WTC11 (cell line): ENCODE data around the gene BARX2. TPM values are rescaled to one million over a fixed set of nuclear protein-coding genes. Genes with fewer than 3 reads are reported as not detected.

Source experiments
- ATAC-seq: fragments of 200-7000 bp; cut with Tn5 transposase; 2 replicates; pipeline ENCODE4 v1.10.0; 2021; ENCODE audit warnings: mild to moderate bottlenecking, moderate library complexity
- CTCF ChIA-PET: fragments of 300-600 bp; sonication (Branson Sonifier 250); formaldehyde crosslinking; loops from one replicate; lab custom pipeline; 2021; ENCODE audit warnings: antibody characterized with exemption; lab: Charles Lee
- POLR2A ChIA-PET: fragments of 350-600 bp; sonication (Branson Sonifier 250); formaldehyde crosslinking; loops from one replicate; lab custom pipeline; 2021; ENCODE audit warnings: antibody characterized with exemption; lab: Charles Lee
- DNase-seq: peaks from one replicate; pipeline ENCODE4 v3.0.0; 2021; ENCODE audit warnings: low spot score
- H3K27ac Mint-ChIP-seq: 2 replicates; pipeline ENCODE4 v1.8.0; 2021; ENCODE audit warnings: mixed read lengths
- H3K27me3 Mint-ChIP-seq: 2 replicates; pipeline ENCODE4 v1.8.0; 2021; ENCODE audit warnings: low read depth, mild to moderate bottlenecking, moderate library complexity, mixed read lengths
- H3K36me3 Mint-ChIP-seq: 2 replicates; pipeline ENCODE4 v1.8.0; 2021; ENCODE audit warnings: mixed read lengths
- H3K4me1 Mint-ChIP-seq: 2 replicates; pipeline ENCODE4 v1.8.0; 2022; ENCODE audit warnings: mixed read lengths
- H3K4me3 Mint-ChIP-seq: 2 replicates; pipeline ENCODE4 v1.8.0; 2021; ENCODE audit warnings: mild to moderate bottlenecking, moderate library complexity, mixed read lengths
- H3K9me3 Mint-ChIP-seq: 2 replicates; pipeline ENCODE4 v1.8.0; 2021; ENCODE audit warnings: mixed read lengths
- FOXJ3 ChIP-seq: sonication (generic); formaldehyde crosslinking; IDR thresholded peaks from 2 replicates; pipeline ENCODE4 v1.9.0; 2021; ENCODE audit warnings: missing genetic modification reagents, mild to moderate bottlenecking, borderline replicate concordance
- FOXK1 ChIP-seq: sonication (generic); formaldehyde crosslinking; IDR thresholded peaks from 2 replicates; pipeline ENCODE4 v1.8.0; 2022; ENCODE audit warnings: mild to moderate bottlenecking, moderate library complexity, missing genetic modification reagents
- NFATC4 ChIP-seq: fragments of 250-450 bp; sonication (Bioruptor Pico); IDR thresholded peaks from 2 replicates; pipeline ENCODE4 v1.9.0; 2021; ENCODE audit warnings: mild to moderate bottlenecking
- NR1H2 ChIP-seq: sonication (generic); formaldehyde crosslinking; IDR thresholded peaks from 2 replicates; pipeline ENCODE4 v1.9.0; 2021; ENCODE audit warnings: mild to moderate bottlenecking, moderate library complexity, missing genetic modification reagents
- NR2C2 ChIP-seq: sonication (generic); formaldehyde crosslinking; IDR thresholded peaks from 2 replicates; pipeline ENCODE4 v1.8.0; 2022; ENCODE audit warnings: mild to moderate bottlenecking, missing genetic modification reagents
- TEAD1 ChIP-seq: sonication (generic); formaldehyde crosslinking; IDR thresholded peaks from 2 replicates; pipeline ENCODE4 v1.8.0; 2022; ENCODE audit warnings: mild to moderate bottlenecking, missing genetic modification reagents
- TP53 ChIP-seq: sonication (generic); formaldehyde crosslinking; IDR thresholded peaks from 2 replicates; pipeline ENCODE4 v1.8.1; 2023; ENCODE audit warnings: mild to moderate bottlenecking, missing genetic modification reagents
- ZBTB21 ChIP-seq: sonication (generic); formaldehyde crosslinking; IDR thresholded peaks from 2 replicates; pipeline ENCODE4 v1.8.1; 2023; ENCODE audit warnings: mild to moderate bottlenecking, missing genetic modification reagents, borderline replicate concordance
- ZNF317 ChIP-seq: sonication (generic); formaldehyde crosslinking; IDR thresholded peaks from 2 replicates; pipeline ENCODE4 v1.8.1; 2023; ENCODE audit warnings: low read depth, mild to moderate bottlenecking, moderate library complexity, missing genetic modification reagents, borderline replicate concordance
- ZNF671 ChIP-seq: fragments of 250-450 bp; sonication (Bioruptor Pico); IDR thresholded peaks from 2 replicates; pipeline ENCODE4 v1.8.0; 2021; ENCODE audit warnings: mild to moderate bottlenecking
- total RNA-seq: library from RNA; stranded (reverse); gene quantifications from 3 replicates; pipeline ENCODE4 v1.2.3, GENCODE V29; 2021
- TF ChIP-seq, protein P1 (sequence below): sonication (generic); formaldehyde crosslinking; IDR thresholded peaks from 2 replicates; pipeline ENCODE4 v1.8.1; 2022; ENCODE audit warnings: missing genetic modification reagents, borderline replicate concordance
- TF ChIP-seq, protein P2 (sequence below): sonication (generic); formaldehyde crosslinking; IDR thresholded peaks from 2 replicates; pipeline ENCODE4 v1.8.0; 2023; ENCODE audit warnings: missing genetic modification reagents
- TF ChIP-seq, protein P3 (sequence below): sonication (generic); formaldehyde crosslinking; IDR thresholded peaks from 2 replicates; pipeline ENCODE4 v1.8.0; 2022; ENCODE audit warnings: mild to moderate bottlenecking, missing genetic modification reagents
- TF ChIP-seq, protein P4 (sequence below): sonication (generic); formaldehyde crosslinking; conservative IDR thresholded peaks from 2 replicates; pipeline ENCODE4 v1.8.1; 2022; ENCODE audit warnings: mild to moderate bottlenecking, missing genetic modification reagents
- TF ChIP-seq, protein P5 (sequence below): sonication (generic); formaldehyde crosslinking; IDR thresholded peaks from 2 replicates; pipeline ENCODE4 v1.8.1; 2022; ENCODE audit warnings: mild to moderate bottlenecking, moderate library complexity, missing genetic modification reagents
- TF ChIP-seq, protein P6 (sequence below): fragments of 250-450 bp; sonication (Bioruptor Pico); IDR thresholded peaks from 2 replicates; pipeline ENCODE4 v1.9.0; 2021; ENCODE audit warnings: moderate library complexity, mild to moderate bottlenecking, inconsistent platforms, borderline replicate concordance
- TF ChIP-seq, protein P7 (sequence below): sonication (generic); formaldehyde crosslinking; IDR thresholded peaks from 2 replicates; pipeline ENCODE4 v1.8.0; 2022; ENCODE audit warnings: mild to moderate bottlenecking, missing genetic modification reagents
- TF ChIP-seq, protein P8 (sequence below): sonication (generic); formaldehyde crosslinking; IDR thresholded peaks from 2 replicates; pipeline ENCODE4 v1.8.1; 2022; ENCODE audit warnings: low read depth, missing genetic modification reagents, borderline replicate concordance
- TF ChIP-seq, protein P9 (sequence below): fragments of 250-450 bp; sonication (Bioruptor Pico); IDR thresholded peaks from 2 replicates; pipeline ENCODE4 v1.9.0; 2021; ENCODE audit warnings: mild to moderate bottlenecking
- TF ChIP-seq, protein P10 (sequence below): fragments of 200-600 bp; IDR thresholded peaks from 2 replicates; pipeline ENCODE4 v1.8.0; 2022; ENCODE audit warnings: antibody characterized with exemption

Gene BARX2
- total RNA-seq, 1 experiment from 2014 or later: not detected

DNA sequence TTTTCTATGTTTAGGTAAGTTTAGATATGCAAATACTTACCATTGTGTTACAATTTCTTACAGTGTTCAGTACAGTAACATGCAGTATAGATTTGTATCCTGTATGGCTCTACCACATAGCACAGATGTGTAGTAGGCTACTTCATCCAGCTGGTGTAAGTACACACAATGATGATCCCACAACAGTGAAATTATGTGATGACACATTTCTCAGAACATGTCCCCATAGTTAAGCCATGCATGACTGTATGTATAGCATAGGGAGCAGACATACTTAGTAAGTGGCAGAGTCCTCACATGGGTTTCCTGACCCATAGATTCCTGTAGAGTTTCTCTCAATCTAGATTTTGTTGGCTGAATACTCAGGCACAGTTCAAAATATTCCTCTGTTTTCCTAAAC lies 26.8 kb upstream of the BARX2 start (continued):
- TF ChIP-seq, protein P1, sequence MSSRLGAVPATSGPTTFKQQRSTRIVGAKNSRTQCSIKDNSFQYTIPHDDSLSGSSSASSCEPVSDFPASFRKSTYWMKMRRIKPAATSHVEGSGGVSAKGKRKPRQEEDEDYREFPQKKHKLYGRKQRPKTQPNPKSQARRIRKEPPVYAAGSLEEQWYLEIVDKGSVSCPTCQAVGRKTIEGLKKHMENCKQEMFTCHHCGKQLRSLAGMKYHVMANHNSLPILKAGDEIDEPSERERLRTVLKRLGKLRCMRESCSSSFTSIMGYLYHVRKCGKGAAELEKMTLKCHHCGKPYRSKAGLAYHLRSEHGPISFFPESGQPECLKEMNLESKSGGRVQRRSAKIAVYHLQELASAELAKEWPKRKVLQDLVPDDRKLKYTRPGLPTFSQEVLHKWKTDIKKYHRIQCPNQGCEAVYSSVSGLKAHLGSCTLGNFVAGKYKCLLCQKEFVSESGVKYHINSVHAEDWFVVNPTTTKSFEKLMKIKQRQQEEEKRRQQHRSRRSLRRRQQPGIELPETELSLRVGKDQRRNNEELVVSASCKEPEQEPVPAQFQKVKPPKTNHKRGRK (CRISPR knock-in tag): no peak
- TF ChIP-seq TP53 (CRISPR knock-in tag): no peak

DNA sequence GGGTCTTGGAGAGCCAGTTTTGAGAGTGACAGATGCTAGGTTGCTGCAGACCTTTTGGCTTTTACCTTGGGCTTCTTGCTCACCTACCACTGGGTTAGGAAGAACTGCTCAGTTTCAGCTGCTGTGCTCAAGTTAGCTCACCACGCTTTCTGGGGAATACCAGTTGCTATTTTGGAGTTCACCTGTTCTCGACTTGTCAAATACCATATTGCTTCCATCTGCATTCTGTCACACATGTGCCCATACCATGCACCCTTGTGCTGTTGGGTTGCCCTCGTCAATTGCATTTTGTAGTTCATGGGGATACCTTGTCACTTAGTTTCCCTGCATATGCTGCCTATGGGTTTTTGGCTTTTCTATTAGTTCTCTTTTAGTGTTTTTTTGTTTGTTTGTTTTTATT lies 23.0 kb upstream of the BARX2 start:
- ChIA-PET CTCF (no interaction called here), POLR2A (no interaction called here)

More for the DNA sequence above, 23.0 kb upstream of the BARX2 start:
- Mint-ChIP-seq H3K27me3 (0 out of 2 replicates have a peak, but pooled peaks cover 3% of the 10 kb centered on the region), H3K27ac (no peak overlapping the region)
- no peak for TF ChIP-seq FOXK1 (CRISPR knock-in tag)
- TF ChIP-seq, protein P2, sequence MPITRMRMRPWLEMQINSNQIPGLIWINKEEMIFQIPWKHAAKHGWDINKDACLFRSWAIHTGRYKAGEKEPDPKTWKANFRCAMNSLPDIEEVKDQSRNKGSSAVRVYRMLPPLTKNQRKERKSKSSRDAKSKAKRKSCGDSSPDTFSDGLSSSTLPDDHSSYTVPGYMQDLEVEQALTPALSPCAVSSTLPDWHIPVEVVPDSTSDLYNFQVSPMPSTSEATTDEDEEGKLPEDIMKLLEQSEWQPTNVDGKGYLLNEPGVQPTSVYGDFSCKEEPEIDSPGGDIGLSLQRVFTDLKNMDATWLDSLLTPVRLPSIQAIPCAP (CRISPR knock-in tag): no peak
- TF ChIP-seq, protein P3, sequence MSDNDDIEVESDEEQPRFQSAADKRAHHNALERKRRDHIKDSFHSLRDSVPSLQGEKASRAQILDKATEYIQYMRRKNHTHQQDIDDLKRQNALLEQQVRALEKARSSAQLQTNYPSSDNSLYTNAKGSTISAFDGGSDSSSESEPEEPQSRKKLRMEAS (CRISPR knock-in tag): no peak
- no peak for TF ChIP-seq NR2C2
- no peak for TF ChIP-seq ZBTB21 (CRISPR knock-in tag)
- no peak for TF ChIP-seq TEAD1 (CRISPR knock-in tag)
- TF ChIP-seq ZNF671 (CRISPR knock-in tag): no peak
- TF ChIP-seq, protein P4, sequence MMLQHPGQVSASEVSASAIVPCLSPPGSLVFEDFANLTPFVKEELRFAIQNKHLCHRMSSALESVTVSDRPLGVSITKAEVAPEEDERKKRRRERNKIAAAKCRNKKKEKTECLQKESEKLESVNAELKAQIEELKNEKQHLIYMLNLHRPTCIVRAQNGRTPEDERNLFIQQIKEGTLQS (CRISPR knock-in tag): no peak
- TF ChIP-seq, protein P5, sequence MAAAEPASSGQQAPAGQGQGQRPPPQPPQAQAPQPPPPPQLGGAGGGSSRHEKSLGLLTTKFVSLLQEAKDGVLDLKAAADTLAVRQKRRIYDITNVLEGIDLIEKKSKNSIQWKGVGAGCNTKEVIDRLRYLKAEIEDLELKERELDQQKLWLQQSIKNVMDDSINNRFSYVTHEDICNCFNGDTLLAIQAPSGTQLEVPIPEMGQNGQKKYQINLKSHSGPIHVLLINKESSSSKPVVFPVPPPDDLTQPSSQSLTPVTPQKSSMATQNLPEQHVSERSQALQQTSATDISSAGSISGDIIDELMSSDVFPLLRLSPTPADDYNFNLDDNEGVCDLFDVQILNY (CRISPR knock-in tag): no peak
- TF ChIP-seq, protein P6, sequence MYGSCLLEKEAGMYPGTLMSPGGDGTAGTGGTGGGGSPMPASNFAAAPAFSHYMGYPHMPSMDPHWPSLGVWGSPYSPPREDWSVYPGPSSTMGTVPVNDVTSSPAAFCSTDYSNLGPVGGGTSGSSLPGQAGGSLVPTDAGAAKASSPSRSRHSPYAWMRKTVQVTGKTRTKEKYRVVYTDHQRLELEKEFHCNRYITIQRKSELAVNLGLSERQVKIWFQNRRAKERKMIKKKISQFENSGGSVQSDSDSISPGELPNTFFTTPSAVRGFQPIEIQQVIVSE (CRISPR knock-in tag): no peak
- TF ChIP-seq FOXJ3 (CRISPR knock-in tag): no peak
- no peak for TF ChIP-seq TP53 (CRISPR knock-in tag)
- no peak for TF ChIP-seq NR1H2 (CRISPR knock-in tag)
- TF ChIP-seq ZNF317: no peak
- TF ChIP-seq, protein P7, sequence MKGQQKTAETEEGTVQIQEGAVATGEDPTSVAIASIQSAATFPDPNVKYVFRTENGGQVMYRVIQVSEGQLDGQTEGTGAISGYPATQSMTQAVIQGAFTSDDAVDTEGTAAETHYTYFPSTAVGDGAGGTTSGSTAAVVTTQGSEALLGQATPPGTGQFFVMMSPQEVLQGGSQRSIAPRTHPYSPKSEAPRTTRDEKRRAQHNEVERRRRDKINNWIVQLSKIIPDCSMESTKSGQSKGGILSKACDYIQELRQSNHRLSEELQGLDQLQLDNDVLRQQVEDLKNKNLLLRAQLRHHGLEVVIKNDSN (CRISPR knock-in tag): no peak
- TF ChIP-seq, protein P8, sequence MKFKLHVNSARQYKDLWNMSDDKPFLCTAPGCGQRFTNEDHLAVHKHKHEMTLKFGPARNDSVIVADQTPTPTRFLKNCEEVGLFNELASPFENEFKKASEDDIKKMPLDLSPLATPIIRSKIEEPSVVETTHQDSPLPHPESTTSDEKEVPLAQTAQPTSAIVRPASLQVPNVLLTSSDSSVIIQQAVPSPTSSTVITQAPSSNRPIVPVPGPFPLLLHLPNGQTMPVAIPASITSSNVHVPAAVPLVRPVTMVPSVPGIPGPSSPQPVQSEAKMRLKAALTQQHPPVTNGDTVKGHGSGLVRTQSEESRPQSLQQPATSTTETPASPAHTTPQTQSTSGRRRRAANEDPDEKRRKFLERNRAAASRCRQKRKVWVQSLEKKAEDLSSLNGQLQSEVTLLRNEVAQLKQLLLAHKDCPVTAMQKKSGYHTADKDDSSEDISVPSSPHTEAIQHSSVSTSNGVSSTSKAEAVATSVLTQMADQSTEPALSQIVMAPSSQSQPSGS (CRISPR knock-in tag): no peak
- TF ChIP-seq, protein P9, sequence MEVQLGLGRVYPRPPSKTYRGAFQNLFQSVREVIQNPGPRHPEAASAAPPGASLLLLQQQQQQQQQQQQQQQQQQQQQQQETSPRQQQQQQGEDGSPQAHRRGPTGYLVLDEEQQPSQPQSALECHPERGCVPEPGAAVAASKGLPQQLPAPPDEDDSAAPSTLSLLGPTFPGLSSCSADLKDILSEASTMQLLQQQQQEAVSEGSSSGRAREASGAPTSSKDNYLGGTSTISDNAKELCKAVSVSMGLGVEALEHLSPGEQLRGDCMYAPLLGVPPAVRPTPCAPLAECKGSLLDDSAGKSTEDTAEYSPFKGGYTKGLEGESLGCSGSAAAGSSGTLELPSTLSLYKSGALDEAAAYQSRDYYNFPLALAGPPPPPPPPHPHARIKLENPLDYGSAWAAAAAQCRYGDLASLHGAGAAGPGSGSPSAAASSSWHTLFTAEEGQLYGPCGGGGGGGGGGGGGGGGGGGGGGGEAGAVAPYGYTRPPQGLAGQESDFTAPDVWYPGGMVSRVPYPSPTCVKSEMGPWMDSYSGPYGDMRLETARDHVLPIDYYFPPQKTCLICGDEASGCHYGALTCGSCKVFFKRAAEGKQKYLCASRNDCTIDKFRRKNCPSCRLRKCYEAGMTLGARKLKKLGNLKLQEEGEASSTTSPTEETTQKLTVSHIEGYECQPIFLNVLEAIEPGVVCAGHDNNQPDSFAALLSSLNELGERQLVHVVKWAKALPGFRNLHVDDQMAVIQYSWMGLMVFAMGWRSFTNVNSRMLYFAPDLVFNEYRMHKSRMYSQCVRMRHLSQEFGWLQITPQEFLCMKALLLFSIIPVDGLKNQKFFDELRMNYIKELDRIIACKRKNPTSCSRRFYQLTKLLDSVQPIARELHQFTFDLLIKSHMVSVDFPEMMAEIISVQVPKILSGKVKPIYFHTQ (CRISPR knock-in tag): no peak
- TF ChIP-seq NFATC4 (CRISPR knock-in tag): no peak
- TF ChIP-seq, protein P10, sequence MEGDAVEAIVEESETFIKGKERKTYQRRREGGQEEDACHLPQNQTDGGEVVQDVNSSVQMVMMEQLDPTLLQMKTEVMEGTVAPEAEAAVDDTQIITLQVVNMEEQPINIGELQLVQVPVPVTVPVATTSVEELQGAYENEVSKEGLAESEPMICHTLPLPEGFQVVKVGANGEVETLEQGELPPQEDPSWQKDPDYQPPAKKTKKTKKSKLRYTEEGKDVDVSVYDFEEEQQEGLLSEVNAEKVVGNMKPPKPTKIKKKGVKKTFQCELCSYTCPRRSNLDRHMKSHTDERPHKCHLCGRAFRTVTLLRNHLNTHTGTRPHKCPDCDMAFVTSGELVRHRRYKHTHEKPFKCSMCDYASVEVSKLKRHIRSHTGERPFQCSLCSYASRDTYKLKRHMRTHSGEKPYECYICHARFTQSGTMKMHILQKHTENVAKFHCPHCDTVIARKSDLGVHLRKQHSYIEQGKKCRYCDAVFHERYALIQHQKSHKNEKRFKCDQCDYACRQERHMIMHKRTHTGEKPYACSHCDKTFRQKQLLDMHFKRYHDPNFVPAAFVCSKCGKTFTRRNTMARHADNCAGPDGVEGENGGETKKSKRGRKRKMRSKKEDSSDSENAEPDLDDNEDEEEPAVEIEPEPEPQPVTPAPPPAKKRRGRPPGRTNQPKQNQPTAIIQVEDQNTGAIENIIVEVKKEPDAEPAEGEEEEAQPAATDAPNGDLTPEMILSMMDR: no peak
- TF ChIP-seq, all 79 proteins: peak for 0
- Mint-ChIP-seq H3K4me1 (no peaks in the 10 kb centered on the region), H3K36me3 (no peaks in the 10 kb centered on the region), H3K9me3 (no peaks in the 10 kb centered on the region), H3K4me3 (no peak overlapping the region)
- DNase-seq: no peak
- no peak for ATAC-seq
